HepG2 (cell line): ENCODE measurements around the gene CADPS.

ENCODE experiments used
- ARNTL ChIP-seq: sonication (generic); formaldehyde crosslinking; IDR thresholded peaks from 2 replicates; pipeline ENCODE4 v1.4.0; 2020; ENCODE audit warnings: mild to moderate bottlenecking, missing genetic modification reagents
- HNRNPK ChIP-seq: fragments of 200-400 bp; formaldehyde crosslinking; IDR thresholded peaks from 2 replicates; pipeline ENCODE4 v1.6.1; 2018; ENCODE audit warnings: low read length, low read depth, moderate library complexity, mild to moderate bottlenecking; ENCODE audit not compliant: poor library complexity, severe bottlenecking
- SIN3A ChIP-seq: IDR thresholded peaks from 2 replicates; pipeline ENCODE4 v1.6.1; 2011; ENCODE audit warnings: low read depth, mild to moderate bottlenecking, control low read depth, low read length, borderline replicate concordance
- ZC3H4 ChIP-seq: sonication (generic); formaldehyde crosslinking; IDR thresholded peaks from 2 replicates; pipeline ENCODE4 v1.4.0; 2020; ENCODE audit warnings: missing genetic modification reagents, borderline replicate concordance
- TF ChIP-seq, protein P1 (sequence below): sonication (generic); formaldehyde crosslinking; IDR thresholded peaks from 2 replicates; pipeline ENCODE4 v1.4.0; 2020; ENCODE audit warnings: mild to moderate bottlenecking, missing genetic modification reagents
- TF ChIP-seq, protein P2 (sequence below): sonication (generic); formaldehyde crosslinking; IDR thresholded peaks from 2 replicates; pipeline ENCODE4 v1.5.0; 2020; ENCODE audit warnings: mild to moderate bottlenecking, missing genetic modification reagents, moderate library complexity

DNA sequence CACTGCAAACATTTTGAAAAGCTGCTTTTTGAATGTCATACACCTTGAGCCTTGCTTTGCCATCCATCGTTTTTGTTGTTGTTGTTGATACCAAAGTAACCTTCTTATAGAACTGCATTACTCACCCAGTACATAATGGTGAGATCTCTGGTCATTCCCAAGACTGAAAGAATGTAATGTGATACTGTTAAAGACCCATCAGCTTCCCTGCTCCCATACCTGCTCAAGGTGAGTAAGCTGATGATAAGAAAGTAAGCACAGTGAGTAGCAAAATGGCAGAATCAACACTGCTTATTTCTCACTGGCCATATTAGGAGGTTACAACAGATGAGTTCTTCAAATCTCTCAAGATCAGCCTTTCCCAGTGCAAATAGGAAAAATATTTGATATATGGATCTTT, 89.8 kb downstream of the CADPS start:
- TF ChIP-seq, protein P1, sequence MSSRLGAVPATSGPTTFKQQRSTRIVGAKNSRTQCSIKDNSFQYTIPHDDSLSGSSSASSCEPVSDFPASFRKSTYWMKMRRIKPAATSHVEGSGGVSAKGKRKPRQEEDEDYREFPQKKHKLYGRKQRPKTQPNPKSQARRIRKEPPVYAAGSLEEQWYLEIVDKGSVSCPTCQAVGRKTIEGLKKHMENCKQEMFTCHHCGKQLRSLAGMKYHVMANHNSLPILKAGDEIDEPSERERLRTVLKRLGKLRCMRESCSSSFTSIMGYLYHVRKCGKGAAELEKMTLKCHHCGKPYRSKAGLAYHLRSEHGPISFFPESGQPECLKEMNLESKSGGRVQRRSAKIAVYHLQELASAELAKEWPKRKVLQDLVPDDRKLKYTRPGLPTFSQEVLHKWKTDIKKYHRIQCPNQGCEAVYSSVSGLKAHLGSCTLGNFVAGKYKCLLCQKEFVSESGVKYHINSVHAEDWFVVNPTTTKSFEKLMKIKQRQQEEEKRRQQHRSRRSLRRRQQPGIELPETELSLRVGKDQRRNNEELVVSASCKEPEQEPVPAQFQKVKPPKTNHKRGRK (CRISPR knock-in tag), result no peak
- TF ChIP-seq ARNTL (CRISPR knock-in tag) (no peak), SIN3A (no peak), ZC3H4 (no peak), HNRNPK (no peak)
- TF ChIP-seq, protein P2, sequence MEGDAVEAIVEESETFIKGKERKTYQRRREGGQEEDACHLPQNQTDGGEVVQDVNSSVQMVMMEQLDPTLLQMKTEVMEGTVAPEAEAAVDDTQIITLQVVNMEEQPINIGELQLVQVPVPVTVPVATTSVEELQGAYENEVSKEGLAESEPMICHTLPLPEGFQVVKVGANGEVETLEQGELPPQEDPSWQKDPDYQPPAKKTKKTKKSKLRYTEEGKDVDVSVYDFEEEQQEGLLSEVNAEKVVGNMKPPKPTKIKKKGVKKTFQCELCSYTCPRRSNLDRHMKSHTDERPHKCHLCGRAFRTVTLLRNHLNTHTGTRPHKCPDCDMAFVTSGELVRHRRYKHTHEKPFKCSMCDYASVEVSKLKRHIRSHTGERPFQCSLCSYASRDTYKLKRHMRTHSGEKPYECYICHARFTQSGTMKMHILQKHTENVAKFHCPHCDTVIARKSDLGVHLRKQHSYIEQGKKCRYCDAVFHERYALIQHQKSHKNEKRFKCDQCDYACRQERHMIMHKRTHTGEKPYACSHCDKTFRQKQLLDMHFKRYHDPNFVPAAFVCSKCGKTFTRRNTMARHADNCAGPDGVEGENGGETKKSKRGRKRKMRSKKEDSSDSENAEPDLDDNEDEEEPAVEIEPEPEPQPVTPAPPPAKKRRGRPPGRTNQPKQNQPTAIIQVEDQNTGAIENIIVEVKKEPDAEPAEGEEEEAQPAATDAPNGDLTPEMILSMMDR, result no peak
